Nephron (organoid): Measurements from ENCODE around the gene CDH13.

Experiments
- H3K27ac Mint-ChIP-seq, 3 experiments: 2 replicates each; pipeline ENCODE4 v1.8.0; 2020; ENCODE audit warnings: mixed read lengths in 3 of 3, mild to moderate bottlenecking in 2 of 3, moderate library complexity in 1 of 3
- H3K27me3 Mint-ChIP-seq: 2 replicates; pipeline ENCODE4 v1.8.0; 2021; ENCODE audit warnings: low read depth, mild to moderate bottlenecking, moderate library complexity, mixed read lengths
- H3K36me3 Mint-ChIP-seq: 2 replicates; pipeline ENCODE4 v1.8.0; 2020; ENCODE audit warnings: low read depth, mixed read lengths
- H3K4me1 Mint-ChIP-seq: 2 replicates; pipeline ENCODE4 v1.8.0; 2020; ENCODE audit warnings: mixed read lengths
- H3K4me3 Mint-ChIP-seq, 3 experiments: 2 replicates each; pipeline ENCODE4 v1.8.0; 2020; ENCODE audit warnings: mild to moderate bottlenecking in 3 of 3, mixed read lengths in 3 of 3, moderate library complexity in 2 of 3
- H3K9me3 Mint-ChIP-seq: 2 replicates; pipeline ENCODE4 v1.8.0; 2020; ENCODE audit warnings: mixed read lengths
- TF ChIP-seq, protein P1 (sequence below), 3 experiments: fragments of 200-600 bp; sonication (generic); IDR thresholded peaks; one replicate each; pipeline ENCODE4 v1.5.0; 2021; ENCODE audit warnings: antibody characterized with exemption in 3 of 3; ENCODE audit not compliant: unreplicated experiment in 3 of 3

The CDH13 gene

DNA sequence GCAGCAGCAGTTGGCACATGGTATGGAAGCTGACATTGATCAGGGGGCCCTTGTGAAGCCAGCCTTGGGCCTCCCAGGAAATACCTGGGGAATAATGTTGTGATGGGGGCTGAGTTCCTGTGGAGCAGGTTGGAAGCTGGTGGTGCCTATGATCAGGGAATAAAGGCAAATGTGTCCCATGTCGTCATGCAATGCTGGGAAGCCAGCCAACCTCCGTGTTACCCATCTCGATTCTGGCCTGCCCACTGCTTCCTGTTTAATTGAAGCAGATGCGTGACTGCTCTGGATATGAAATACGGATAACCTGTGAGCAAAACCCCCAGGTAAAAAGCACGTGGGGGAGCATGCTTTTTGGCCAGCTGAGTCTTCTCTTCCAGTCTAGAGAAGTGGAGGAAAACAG, 600.6 kb downstream of the CDH13 start:
- peaks cover 5% of the 10 kb centered on the region for H3K27me3 Mint-ChIP-seq
- peaks cover 3% of the 10 kb centered on the region for H3K9me3 Mint-ChIP-seq
- H3K4me1 Mint-ChIP-seq, result peaks cover 7% of the 10 kb centered on the region
- TF ChIP-seq, protein P1, sequence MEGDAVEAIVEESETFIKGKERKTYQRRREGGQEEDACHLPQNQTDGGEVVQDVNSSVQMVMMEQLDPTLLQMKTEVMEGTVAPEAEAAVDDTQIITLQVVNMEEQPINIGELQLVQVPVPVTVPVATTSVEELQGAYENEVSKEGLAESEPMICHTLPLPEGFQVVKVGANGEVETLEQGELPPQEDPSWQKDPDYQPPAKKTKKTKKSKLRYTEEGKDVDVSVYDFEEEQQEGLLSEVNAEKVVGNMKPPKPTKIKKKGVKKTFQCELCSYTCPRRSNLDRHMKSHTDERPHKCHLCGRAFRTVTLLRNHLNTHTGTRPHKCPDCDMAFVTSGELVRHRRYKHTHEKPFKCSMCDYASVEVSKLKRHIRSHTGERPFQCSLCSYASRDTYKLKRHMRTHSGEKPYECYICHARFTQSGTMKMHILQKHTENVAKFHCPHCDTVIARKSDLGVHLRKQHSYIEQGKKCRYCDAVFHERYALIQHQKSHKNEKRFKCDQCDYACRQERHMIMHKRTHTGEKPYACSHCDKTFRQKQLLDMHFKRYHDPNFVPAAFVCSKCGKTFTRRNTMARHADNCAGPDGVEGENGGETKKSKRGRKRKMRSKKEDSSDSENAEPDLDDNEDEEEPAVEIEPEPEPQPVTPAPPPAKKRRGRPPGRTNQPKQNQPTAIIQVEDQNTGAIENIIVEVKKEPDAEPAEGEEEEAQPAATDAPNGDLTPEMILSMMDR (IDR thresholded peaks at IDR 0.05; ENCODE audit: unreplicated experiment in 3 of 3), result no peak
- no peaks in the 10 kb centered on the region for H3K36me3 Mint-ChIP-seq
- H3K4me3 Mint-ChIP-seq, result no peak overlapping the region
- no peak overlapping the region for H3K27ac Mint-ChIP-seq

DNA sequence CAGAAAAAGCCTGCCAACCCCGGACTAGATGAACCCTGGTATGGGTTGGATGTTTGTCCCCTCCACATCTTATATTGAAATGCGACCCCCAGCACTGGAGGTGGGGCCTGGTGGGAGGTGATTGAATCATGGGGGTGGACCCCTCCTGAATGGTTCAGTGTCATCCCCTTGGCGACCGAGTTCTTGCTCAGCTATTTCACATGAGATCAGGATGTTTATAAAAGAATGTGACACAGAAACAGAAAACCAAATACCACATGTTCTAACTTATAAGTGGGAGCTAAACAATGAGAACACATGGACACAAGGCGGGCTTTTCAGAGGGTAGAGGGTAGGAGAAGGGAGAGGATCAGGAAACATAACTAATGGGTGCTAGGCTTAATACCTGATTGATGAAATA, 605.0 kb downstream of the CDH13 start:
- TF ChIP-seq, protein P1 (IDR thresholded peaks at IDR 0.05; ENCODE audit: unreplicated experiment in 3 of 3), result no peak
- Mint-ChIP-seq H3K27ac (no peak overlapping the region), H3K27me3 (peaks cover 5% of the 10 kb centered on the region), H3K4me3 (no peak overlapping the region), H3K4me1 (peaks cover 7% of the 10 kb centered on the region), H3K9me3 (peaks cover 5% of the 10 kb centered on the region), H3K36me3 (no peaks in the 10 kb centered on the region)

DNA sequence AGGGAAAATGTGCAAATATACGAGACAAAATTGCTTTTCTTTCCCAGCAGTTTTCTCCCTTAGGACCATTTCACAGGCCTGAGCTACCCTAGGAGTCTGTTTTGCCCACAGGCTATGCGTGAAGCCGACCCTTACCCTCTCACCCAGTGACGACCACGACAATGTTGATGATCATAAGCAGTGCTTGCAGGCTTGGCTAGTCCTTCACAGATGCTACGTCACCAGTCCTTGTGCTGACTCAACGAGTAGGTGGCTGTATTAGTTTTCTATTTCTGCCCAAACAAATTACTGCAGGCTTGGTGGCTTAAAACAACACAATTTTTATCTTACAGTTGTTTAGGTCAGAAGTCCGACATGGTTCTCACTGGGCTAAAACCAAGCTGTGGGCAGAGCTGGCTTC, 606.4 kb downstream of the CDH13 start:
- TF ChIP-seq, protein P1 (IDR thresholded peaks at IDR 0.05; ENCODE audit: unreplicated experiment in 3 of 3), result no peak
- no peak overlapping the region for H3K4me3 Mint-ChIP-seq
- peaks cover 5% of the 10 kb centered on the region for H3K27me3 Mint-ChIP-seq

DNA sequence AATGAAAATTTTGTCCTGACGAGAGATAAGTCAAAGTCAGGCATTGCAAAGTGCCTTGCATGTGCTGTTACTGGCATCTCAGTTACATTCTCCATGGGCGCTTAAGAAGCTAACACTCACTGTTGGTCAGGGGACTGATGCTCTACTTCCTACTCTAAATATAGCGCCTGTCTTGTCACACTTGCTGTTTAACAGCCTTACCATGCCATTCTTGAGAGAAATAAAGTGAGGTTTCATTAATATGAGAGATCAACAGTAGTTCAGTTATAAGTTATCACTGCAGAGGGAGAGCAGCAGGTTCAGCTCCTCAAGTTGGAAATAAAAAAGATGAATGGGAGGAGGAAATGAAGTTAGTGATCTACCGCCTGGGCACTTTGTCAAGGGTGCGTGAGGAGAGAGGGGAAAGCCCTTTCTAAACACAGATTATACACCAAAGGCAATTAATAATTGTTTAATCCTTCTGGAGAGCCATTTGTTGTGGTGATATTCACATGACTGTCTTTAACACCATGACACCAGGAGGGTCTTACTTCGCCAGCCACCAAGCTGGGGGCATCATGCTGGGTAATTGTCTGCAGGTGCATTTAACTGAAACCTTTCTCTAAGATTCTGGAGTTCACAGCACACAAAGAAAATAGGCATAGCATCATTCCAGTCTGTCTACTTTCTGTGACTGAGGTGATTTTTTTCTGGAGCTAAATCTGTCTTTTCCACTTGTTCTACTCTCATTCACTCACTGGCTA, 612.4 kb downstream of the CDH13 start:
- TF ChIP-seq, protein P1 (IDR thresholded peaks at IDR 0.05; ENCODE audit: unreplicated experiment in 3 of 3), result no peak
- Mint-ChIP-seq H3K4me1 (no peaks in the 10 kb centered on the region), H3K27ac (no peak overlapping the region), H3K36me3 (no peaks in the 10 kb centered on the region), H3K27me3 (no peaks in the 10 kb centered on the region), H3K4me3 (no peak overlapping the region), H3K9me3 (no peaks in the 10 kb centered on the region)

More for the DNA sequence above, 606.4 kb downstream of the CDH13 start:
- H3K4me1 Mint-ChIP-seq, result peaks cover 6% of the 10 kb centered on the region
- no peaks in the 10 kb centered on the region for H3K36me3 Mint-ChIP-seq
- H3K27ac Mint-ChIP-seq, result peak overlapping the region in 1 of 3 experiments; percentile 18
- peaks cover 5% of the 10 kb centered on the region for H3K9me3 Mint-ChIP-seq

DNA sequence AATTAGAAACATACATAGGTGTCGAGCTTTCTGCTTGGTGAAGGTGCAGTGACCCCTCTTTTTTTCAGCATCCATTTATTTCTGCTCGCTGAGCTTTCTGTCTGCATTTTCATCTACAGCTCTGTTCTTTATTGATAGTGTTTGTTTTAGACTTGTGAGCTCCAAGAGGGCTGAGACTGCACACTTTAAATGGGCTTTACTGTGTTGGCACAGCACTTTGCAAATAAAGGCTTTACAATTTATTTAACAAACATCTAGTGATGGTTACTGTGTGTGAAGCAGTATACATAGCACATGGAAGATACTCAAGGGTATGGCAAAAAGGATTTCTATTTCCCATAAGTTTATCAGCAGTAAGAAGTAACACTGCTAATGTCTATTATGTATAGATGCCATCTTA, 617.3 kb downstream of the CDH13 start:
- Mint-ChIP-seq H3K27ac (no peak overlapping the region), H3K4me3 (no peak overlapping the region), H3K27me3 (peaks cover 4% of the 10 kb centered on the region), H3K9me3 (no peaks in the 10 kb centered on the region), H3K4me1 (no peaks in the 10 kb centered on the region), H3K36me3 (no peaks in the 10 kb centered on the region)
- TF ChIP-seq, protein P1 (IDR thresholded peaks at IDR 0.05; ENCODE audit: unreplicated experiment in 3 of 3), result no peak

DNA sequence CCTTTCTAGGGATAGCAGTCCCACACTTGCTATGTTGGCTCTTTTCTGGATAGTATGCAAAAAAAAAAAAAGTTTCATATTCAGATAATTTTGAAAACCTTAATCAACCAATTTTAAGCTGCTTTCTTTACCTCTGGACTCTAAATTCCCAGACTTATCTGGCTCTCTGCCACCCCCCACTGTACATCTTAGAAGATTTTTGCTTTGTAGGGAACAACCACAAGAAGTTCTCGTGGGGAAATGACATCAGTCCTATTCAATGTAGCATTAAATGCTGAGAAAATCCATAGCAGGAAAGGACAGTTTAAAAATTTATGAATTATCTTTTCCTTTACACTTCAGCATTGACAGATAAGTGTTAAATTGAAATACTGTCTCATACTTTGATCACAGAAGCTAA, 618.3 kb downstream of the CDH13 start:
- no peak overlapping the region for H3K4me3 Mint-ChIP-seq
- H3K27ac Mint-ChIP-seq, result no peak overlapping the region
- TF ChIP-seq, protein P1 (IDR thresholded peaks at IDR 0.05; ENCODE audit: unreplicated experiment in 3 of 3), result no peak
- H3K4me1 Mint-ChIP-seq, result no peaks in the 10 kb centered on the region
- H3K36me3 Mint-ChIP-seq, result no peaks in the 10 kb centered on the region
- no peaks in the 10 kb centered on the region for H3K9me3 Mint-ChIP-seq
- H3K27me3 Mint-ChIP-seq, result peaks cover 4% of the 10 kb centered on the region
